ENCODE measurements around the gene NDEL1.

Gene NDEL1

GRCh38 chr17:8397636-8398035 is 38.0 kb upstream of the NDEL1 start, which contains the start of gene RNF222:
TSS of gene RNF222 (minus strand) at chr17:8397827. CDS start at chr17:8393461, 4,366 bp downstream.
- ATAC-seq: no peak

GRCh38 chr17:8398980-8399379 is 36.7 kb upstream of the NDEL1 start:
- TF ChIP-seq ARNTL (CRISPR knock-in tag; IDR thresholded peaks at IDR 0.05; ENCODE audit: borderline replicate concordance, low read depth): no peak
- TF ChIP-seq ZNF565 (CRISPR knock-in tag; conservative IDR thresholded peaks at IDR 0.05; ENCODE audit: low read depth): no peak
- TF ChIP-seq ZFP30 (CRISPR knock-in tag; IDR thresholded peaks at IDR 0.05): no peak
- TF ChIP-seq ZNF8 (CRISPR knock-in tag; IDR thresholded peaks at IDR 0.05): no peak
- no peak for TF ChIP-seq PPARA (CRISPR knock-in tag; IDR thresholded peaks at IDR 0.05; ENCODE audit: borderline replicate concordance)
- no peak for TF ChIP-seq ZC3H10 (CRISPR knock-in tag; IDR thresholded peaks at IDR 0.05)
- TF ChIP-seq SNAI2 (CRISPR knock-in tag; IDR thresholded peaks at IDR 0.05): no peak
- TF ChIP-seq BACH2 (CRISPR knock-in tag; IDR thresholded peaks at IDR 0.05; ENCODE audit: borderline replicate concordance): no peak
- TF ChIP-seq POU6F1 (CRISPR knock-in tag; IDR thresholded peaks at IDR 0.05; ENCODE audit: borderline replicate concordance, low read depth): no peak
- no peak for TF ChIP-seq TSHZ2 (CRISPR knock-in tag; IDR thresholded peaks at IDR 0.05)
- no peak for TF ChIP-seq TCF4 (CRISPR knock-in tag; IDR thresholded peaks at IDR 0.05; ENCODE audit: borderline replicate concordance)
- TF ChIP-seq GLIS3 (CRISPR knock-in tag; IDR thresholded peaks at IDR 0.05): no peak
- TF ChIP-seq PATZ1 (CRISPR knock-in tag; IDR thresholded peaks at IDR 0.05; ENCODE audit: borderline replicate concordance): no peak
- TF ChIP-seq ZNF70 (CRISPR knock-in tag; IDR thresholded peaks at IDR 0.05): no peak
- no peak for TF ChIP-seq TOX (CRISPR knock-in tag; IDR thresholded peaks at IDR 0.05; ENCODE audit: borderline replicate concordance)
- ATAC-seq: no peak

More at GRCh38 chr17:8397636-8398035, 38.0 kb upstream of the NDEL1 start, which contains the start of gene RNF222:
- no peak for TF ChIP-seq ZNF70 (CRISPR knock-in tag; IDR thresholded peaks at IDR 0.05)
- no peak for TF ChIP-seq BACH2 (CRISPR knock-in tag; IDR thresholded peaks at IDR 0.05; ENCODE audit: borderline replicate concordance)
- TF ChIP-seq ZC3H10 (CRISPR knock-in tag; IDR thresholded peaks at IDR 0.05): no peak
- no peak for TF ChIP-seq GLIS3 (CRISPR knock-in tag; IDR thresholded peaks at IDR 0.05)
- no peak for TF ChIP-seq CREB5 (CRISPR knock-in tag; IDR thresholded peaks at IDR 0.05; ENCODE audit: low read depth)
- TF ChIP-seq ZFP3 (CRISPR knock-in tag; IDR thresholded peaks at IDR 0.05): no peak

- ATAC-seq: no peak
- TF ChIP-seq RARB (CRISPR knock-in tag; IDR thresholded peaks at IDR 0.05) (no peak), PPARA (CRISPR knock-in tag; IDR thresholded peaks at IDR 0.05; ENCODE audit: borderline replicate concordance) (no peak), TSHZ2 (CRISPR knock-in tag; IDR thresholded peaks at IDR 0.05) (no peak), BACH2 (CRISPR knock-in tag; IDR thresholded peaks at IDR 0.05; ENCODE audit: borderline replicate concordance) (no peak), CREB5 (CRISPR knock-in tag; IDR thresholded peaks at IDR 0.05; ENCODE audit: low read depth) (no peak), PATZ1 (CRISPR knock-in tag; IDR thresholded peaks at IDR 0.05; ENCODE audit: borderline replicate concordance) (no peak), ZFP3 (CRISPR knock-in tag; IDR thresholded peaks at IDR 0.05) (no peak), CSDC2 (CRISPR knock-in tag; IDR thresholded peaks at IDR 0.05) (no peak), ZNF70 (CRISPR knock-in tag; IDR thresholded peaks at IDR 0.05) (no peak)
Measured at GRCh38 chr17:8401107-8401506, 34.6 kb upstream of the NDEL1 start.

Data from SK-N-SH treated with all-trans-retinoic acid at 6 μM for 48 hours (cell line).